BE2C (cell line): ENCODE results near the gene CFAP298.

Experiments used
- DNase-seq: peaks from one replicate; pipeline ENCODE4 v3.0.0-alpha.2; 2020
- H3K27me3 ChIP-seq: fragments of 250-450 bp; sonication (Bioruptor Pico); 2 replicates; pipeline ENCODE4 v1.5.1; 2020; ENCODE audit warnings: mild to moderate bottlenecking
- H3K36me3 ChIP-seq: fragments of 250-450 bp; sonication (Bioruptor Pico); 2 replicates; pipeline ENCODE4 v1.5.1; 2020; ENCODE audit warnings: mild to moderate bottlenecking
- H3K4me1 ChIP-seq: fragments of 250-450 bp; sonication (Bioruptor Pico); 2 replicates; pipeline ENCODE4 v1.5.1; 2020
- H3K4me3 ChIP-seq: 2 replicates; pipeline ENCODE4 v1.5.1; 2011; ENCODE audit warnings: low read depth, low read length
- H3K9me3 ChIP-seq: fragments of 250-450 bp; sonication (Bioruptor Pico); 2 replicates; pipeline ENCODE4 v1.5.1; 2020
- CTCF ChIP-seq: IDR thresholded peaks from 2 replicates; pipeline ENCODE4 v1.5.1; 2012; ENCODE audit warnings: mild to moderate bottlenecking, low read depth, low read length

CFAP298 gene

DNA sequence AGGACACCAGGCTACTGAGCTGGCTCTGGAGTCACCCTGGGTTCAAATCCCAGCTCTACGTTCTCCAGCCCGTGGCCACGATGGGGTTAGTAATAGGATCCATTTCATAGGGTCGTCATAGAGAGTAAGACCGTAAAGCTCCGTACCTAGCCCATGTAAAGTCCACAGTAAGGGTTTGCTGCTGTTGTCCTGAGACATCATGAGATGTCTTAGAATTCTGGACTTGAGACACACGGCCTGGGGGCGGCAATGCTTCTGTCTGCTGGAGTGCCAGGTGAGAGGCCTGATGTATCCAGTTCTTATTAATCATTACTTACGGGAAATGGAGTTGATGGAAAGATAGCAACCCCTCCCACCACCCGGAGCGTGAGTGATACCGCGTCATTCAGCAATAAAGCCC, 30.4 kb downstream of the CFAP298 start:
- TF ChIP-seq CTCF: no peak
- no peak for DNase-seq
- Histone ChIP-seq H3K27me3 (peaks cover 59% of the 10 kb centered on the region), H3K4me3 (no peak overlapping the region), H3K9me3 (no peaks in the 10 kb centered on the region), H3K36me3 (no peaks in the 10 kb centered on the region), H3K4me1 (no peaks in the 10 kb centered on the region)

- no peak for TF ChIP-seq CTCF
- Histone ChIP-seq H3K4me1 (no peaks in the 10 kb centered on the region), H3K27me3 (peaks cover 57% of the 10 kb centered on the region), H3K36me3 (no peaks in the 10 kb centered on the region), H3K4me3 (no peak overlapping the region), H3K9me3 (no peaks in the 10 kb centered on the region)
- no peak for DNase-seq
These were observed 31.2 kb downstream of the CFAP298 start for GRCh38 chr21:32580949-32581348.

- no peak overlapping the region for H3K4me3 ChIP-seq
- TF ChIP-seq CTCF: peak; percentile 53
- peaks cover 57% of the 10 kb centered on the region for H3K27me3 ChIP-seq
- H3K4me1 ChIP-seq: no peaks in the 10 kb centered on the region
- DNase-seq: peak; percentile 42
- H3K9me3 ChIP-seq: no peaks in the 10 kb centered on the region
- no peaks in the 10 kb centered on the region for H3K36me3 ChIP-seq
These were observed 34.0 kb downstream of the CFAP298 start for GRCh38 chr21:32578107-32578691.

DNA sequence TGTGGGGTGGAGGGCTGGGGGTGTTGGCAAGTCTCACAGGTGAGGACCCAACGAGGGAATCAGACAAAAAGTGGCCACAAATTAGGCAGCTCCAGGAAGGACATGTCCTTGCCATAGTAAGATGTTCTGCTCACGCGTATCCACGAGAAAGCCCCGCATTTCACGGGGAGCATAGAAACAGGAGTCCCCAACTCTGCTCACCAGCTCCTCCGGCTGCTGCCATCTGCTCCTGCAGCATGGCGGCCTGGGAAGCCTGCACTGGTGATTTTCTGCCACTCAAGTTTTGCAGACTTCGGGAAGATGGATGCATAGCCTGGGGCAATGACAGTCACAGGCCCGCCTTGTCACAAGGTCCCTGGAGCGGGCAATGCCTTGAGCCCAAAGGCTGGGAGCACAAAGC, 36.2 kb downstream of the CFAP298 start:
- Histone ChIP-seq H3K27me3 (peaks cover 56% of the 10 kb centered on the region), H3K4me3 (no peak overlapping the region), H3K9me3 (no peaks in the 10 kb centered on the region), H3K36me3 (no peaks in the 10 kb centered on the region), H3K4me1 (no peaks in the 10 kb centered on the region)
- peak; percentile 14; the same call in 1 of the 2 replicates for TF ChIP-seq CTCF
- peak; percentile 30 for DNase-seq

DNA sequence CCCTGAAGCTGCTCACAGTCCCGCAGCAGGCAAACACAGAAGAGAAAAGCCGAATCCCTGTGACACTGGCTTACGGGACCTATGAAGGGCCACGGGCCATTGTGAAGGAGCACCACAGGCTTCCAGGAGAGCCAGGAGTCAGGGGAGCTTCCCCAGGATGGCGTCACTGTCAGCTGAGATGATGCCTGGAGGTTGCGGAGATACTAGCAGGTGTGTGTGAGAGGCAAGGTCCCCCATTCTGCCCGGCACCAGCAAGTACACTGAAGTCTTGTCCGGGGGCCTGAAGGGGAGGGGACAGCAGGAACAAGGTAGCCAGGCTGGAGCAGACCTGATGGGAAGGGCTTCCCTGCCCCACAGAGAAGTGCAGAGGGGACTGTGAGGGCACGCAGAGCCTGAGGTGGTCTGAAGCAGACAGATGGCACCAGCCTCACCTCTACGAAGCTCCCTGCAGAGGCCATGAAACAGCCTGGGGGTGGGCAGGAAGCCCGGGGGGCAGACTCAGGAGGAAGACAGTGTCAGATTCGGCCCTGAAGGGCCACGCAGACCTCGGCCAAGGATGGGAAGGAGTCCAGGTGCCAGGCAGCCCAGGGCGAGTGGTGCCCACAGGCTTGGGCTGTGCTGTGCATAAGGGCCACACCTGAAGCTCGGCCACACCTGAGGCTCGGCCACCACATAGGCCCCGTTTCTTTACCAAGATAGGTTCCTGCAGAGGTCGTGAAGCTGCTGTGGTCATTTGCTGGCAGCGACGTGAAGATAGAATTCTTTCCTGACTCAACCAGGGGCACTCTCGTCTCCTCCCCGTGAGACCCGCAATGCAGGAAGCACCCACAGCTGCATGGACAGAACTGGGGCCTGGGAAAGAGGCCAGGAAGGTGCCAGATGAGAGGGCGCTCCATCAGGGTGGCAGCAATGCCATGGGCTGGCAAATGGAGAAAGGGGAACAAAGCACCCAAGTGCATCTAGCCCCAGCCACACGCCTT, 36.9 kb downstream of the CFAP298 start:
- Histone ChIP-seq H3K27me3 (peaks cover 48% of the 10 kb centered on the region), H3K4me1 (no peaks in the 10 kb centered on the region), H3K4me3 (no peak overlapping the region), H3K36me3 (no peaks in the 10 kb centered on the region), H3K9me3 (no peaks in the 10 kb centered on the region)
- DNase-seq: no peak
- TF ChIP-seq CTCF: no peak
